ENCODE data around the gene PLXNA3.
A peak's percentile ranks its signal among the peaks of the same experiment; 100 is the strongest.

The PLXNA3 gene

DNA sequence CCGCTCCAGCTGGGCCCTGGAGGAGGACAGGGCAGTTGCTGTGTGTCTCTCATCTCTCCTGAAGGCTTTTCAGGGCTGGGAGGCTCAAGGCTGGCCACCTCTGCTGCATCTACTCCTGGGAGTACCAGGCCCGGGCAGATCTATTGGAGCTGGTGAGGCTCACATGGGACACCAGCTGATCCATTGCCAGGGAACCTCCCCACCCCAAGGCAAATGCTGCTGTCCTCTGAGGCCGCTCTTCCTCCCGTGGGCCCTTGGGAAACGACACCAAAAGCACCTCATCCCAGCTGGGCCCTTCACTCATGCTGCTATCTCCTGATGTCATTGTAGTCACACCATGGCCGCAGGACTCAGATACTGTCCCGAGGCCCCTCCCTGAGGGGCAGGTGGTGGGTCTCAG lies 24.7 kb downstream of the PLXNA3 start:
- no peak overlapping the region for H3K4me3 ChIP-seq
- H3K9me3 ChIP-seq (ENCODE audit: low read depth, low read length) = no peaks in the 10 kb centered on the region
- no peak overlapping the region for H3K9ac ChIP-seq (ENCODE audit: insufficient read length)
- H3K36me3 ChIP-seq (ENCODE audit: insufficient read depth, low read length) = peaks cover 7% of the 10 kb centered on the region; the same call in 1 of the 2 replicates
- DNase-seq (ENCODE audit: low read depth, low spot score) = no peak
- no peak overlapping the region for H3K27ac ChIP-seq
- no peak for TF ChIP-seq FOXP2 (optimal IDR thresholded peaks at IDR 0.05; ENCODE audit: control extremely low read depth, extremely low read length, insufficient read depth)
- TF ChIP-seq POLR2AphosphoS5 (IDR thresholded peaks at IDR 0.05; ENCODE audit: borderline replicate concordance, low read depth, low read length) = no peak
- TF ChIP-seq EZH2 (IDR thresholded peaks at IDR 0.05) = no peak

DNA sequence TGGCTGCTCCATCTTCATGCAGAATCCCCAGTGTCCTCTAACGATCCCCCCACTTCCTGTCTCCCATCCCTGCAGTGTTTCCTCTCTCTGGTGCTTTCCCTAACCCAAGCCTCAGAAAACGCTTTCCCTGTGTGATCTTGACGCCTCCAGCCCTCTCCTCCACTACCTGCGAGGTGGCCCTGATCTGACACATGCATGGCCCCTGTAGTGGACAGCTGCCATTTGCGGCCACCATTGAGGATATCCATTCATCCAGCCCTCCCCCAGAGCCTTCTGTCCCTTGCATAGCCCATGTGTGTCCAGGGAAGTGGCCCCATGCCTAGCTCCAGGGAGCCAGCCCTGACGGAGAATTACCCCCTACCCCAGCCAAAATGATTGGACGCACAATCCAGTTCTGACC lies 25.2 kb downstream of the PLXNA3 start:
- H3K9ac ChIP-seq (ENCODE audit: insufficient read length) = no peak overlapping the region
- no peak for DNase-seq (ENCODE audit: low read depth, low spot score)
- TF ChIP-seq FOXP2 (optimal IDR thresholded peaks at IDR 0.05; ENCODE audit: control extremely low read depth, extremely low read length, insufficient read depth) (no peak), EZH2 (IDR thresholded peaks at IDR 0.05) (no peak), POLR2AphosphoS5 (IDR thresholded peaks at IDR 0.05; ENCODE audit: borderline replicate concordance, low read depth, low read length) (no peak)
- H3K27ac ChIP-seq = no peak overlapping the region
- H3K36me3 ChIP-seq (ENCODE audit: insufficient read depth, low read length) = peaks cover 7% of the 10 kb centered on the region; the same call in 1 of the 2 replicates
- no peaks in the 10 kb centered on the region for H3K9me3 ChIP-seq (ENCODE audit: low read depth, low read length)
- H3K4me3 ChIP-seq = no peak overlapping the region

- Histone ChIP-seq H3K36me3 (ENCODE audit: insufficient read depth, low read length) (peaks cover 7% of the 10 kb centered on the region; the same call in 1 of the 2 replicates), H3K4me3 (no peak overlapping the region), H3K9ac (ENCODE audit: insufficient read length) (no peak overlapping the region), H3K27ac (no peak overlapping the region), H3K9me3 (ENCODE audit: low read depth, low read length) (no peaks in the 10 kb centered on the region)
- no peak for TF ChIP-seq EZH2 (IDR thresholded peaks at IDR 0.05)
- no peak for TF ChIP-seq FOXP2 (optimal IDR thresholded peaks at IDR 0.05; ENCODE audit: control extremely low read depth, extremely low read length, insufficient read depth)
- no peak for TF ChIP-seq POLR2AphosphoS5 (IDR thresholded peaks at IDR 0.05; ENCODE audit: borderline replicate concordance, low read depth, low read length)
- no peak for DNase-seq (ENCODE audit: low read depth, low spot score)
Measured at GRCh38 chrX:154484255-154485149, 26.4 kb downstream of the PLXNA3 start.

DNA sequence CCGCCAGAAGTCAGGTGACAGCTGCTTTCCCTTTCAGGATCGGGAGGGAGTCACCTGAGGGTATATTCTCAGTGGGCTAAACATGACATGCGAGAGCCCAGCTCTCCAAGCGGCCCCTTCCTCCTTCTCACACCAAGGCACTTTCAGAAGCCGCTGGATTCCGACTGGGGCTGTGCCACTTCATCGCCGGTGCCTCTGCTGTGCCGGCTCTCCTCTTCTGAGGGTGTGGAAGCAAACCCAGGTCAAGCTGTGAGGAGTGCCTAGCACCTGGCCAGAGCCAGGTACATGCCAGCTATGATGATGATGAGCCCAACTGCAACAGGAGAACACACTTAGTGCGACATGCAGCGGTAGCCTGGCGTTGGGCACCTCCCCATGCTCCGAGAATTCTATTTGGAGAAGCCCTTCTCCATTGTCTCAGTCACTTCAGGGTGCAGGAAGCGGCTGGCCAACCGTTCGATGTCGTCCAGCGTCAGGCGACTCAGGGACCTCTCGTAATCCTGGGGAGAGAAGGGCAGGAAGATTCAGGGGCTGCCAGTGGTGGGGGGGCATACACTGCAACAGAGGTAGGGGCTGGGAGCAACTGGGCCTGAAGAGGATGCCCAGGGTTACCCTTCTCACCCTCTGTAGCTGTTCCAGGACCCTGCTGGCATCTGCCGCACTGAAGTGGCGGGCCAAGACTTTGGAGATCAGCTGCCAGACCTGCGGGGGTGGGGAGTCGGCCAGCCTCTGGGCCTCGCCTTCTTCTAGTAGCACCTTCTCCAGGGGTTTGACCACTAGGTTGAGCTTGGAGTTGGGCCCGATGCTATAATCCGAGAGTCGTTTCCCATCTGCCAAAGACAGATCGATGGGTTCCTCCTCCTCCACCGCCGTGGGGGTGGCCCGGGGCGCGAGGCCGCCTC lies 27.3 kb downstream of the PLXNA3 start:
- Histone ChIP-seq H3K36me3 (ENCODE audit: insufficient read depth, low read length) (peaks cover 7% of the 10 kb centered on the region; the same call in 1 of the 2 replicates), H3K9ac (ENCODE audit: insufficient read length) (peak overlapping the region; percentile 66), H3K9me3 (ENCODE audit: low read depth, low read length) (no peaks in the 10 kb centered on the region), H3K27ac (no peak overlapping the region), H3K4me3 (peak overlapping the region; percentile 77)
- no peak for TF ChIP-seq EZH2 (IDR thresholded peaks at IDR 0.05)
- no peak for TF ChIP-seq POLR2AphosphoS5 (IDR thresholded peaks at IDR 0.05; ENCODE audit: borderline replicate concordance, low read depth, low read length)
- TF ChIP-seq FOXP2 (optimal IDR thresholded peaks at IDR 0.05; ENCODE audit: control extremely low read depth, extremely low read length, insufficient read depth) = no peak
- DNase-seq (ENCODE audit: low read depth, low spot score) = no peak

DNA sequence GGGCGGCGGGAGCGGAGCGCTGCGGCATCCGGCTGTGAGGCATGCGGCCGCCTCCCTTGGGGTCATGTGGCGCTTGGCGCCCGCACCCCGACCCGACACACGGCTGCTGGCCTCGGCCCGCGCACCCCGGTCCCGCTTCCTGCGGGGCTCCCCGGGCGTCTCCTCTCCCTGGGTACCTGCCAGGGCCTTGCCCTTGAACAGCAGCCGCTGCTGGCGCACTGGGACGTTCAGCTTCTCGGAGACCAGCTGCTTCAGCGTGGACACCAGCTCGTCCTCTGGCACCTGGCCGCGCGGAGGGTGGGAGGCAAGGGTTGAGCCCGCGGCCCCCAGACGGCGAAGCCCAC lies 27.9 kb downstream of the PLXNA3 start:
- Histone ChIP-seq H3K4me3 (peak overlapping the region; percentile 77), H3K9ac (ENCODE audit: insufficient read length) (peak overlapping the region; percentile 66), H3K9me3 (ENCODE audit: low read depth, low read length) (no peaks in the 10 kb centered on the region), H3K36me3 (ENCODE audit: insufficient read depth, low read length) (peaks cover 7% of the 10 kb centered on the region; the same call in 1 of the 2 replicates), H3K27ac (no peak overlapping the region)
- no peak for DNase-seq (ENCODE audit: low read depth, low spot score)
- no peak for TF ChIP-seq EZH2 (IDR thresholded peaks at IDR 0.05)

- Histone ChIP-seq H3K27ac (no peak within 1 kb of the TSS), H3K9ac (ENCODE audit: insufficient read length) (peak within 1 kb of the TSS; percentile 66)
Measured at GRCh38 chrX:154486396-154487207, 28.5 kb downstream of the PLXNA3 start, which contains the start of gene UBL4A. UBL4A (minus strand) TSS chrX:154486615; CDS start chrX:154486584, 31 bp downstream.

GRCh38 chrX:154487518-154488290 lies 29.6 kb downstream of the PLXNA3 start:
- no peak overlapping the region for H3K4me3 ChIP-seq
- no peaks in the 10 kb centered on the region for H3K9me3 ChIP-seq (ENCODE audit: low read depth, low read length)
- no peak overlapping the region for H3K27ac ChIP-seq
- no peak for DNase-seq (ENCODE audit: low read depth, low spot score)
- peaks cover 7% of the 10 kb centered on the region; the same call in 1 of the 2 replicates for H3K36me3 ChIP-seq (ENCODE audit: insufficient read depth, low read length)
- TF ChIP-seq EZH2 (IDR thresholded peaks at IDR 0.05) = no peak
- TF ChIP-seq FOXP2 (optimal IDR thresholded peaks at IDR 0.05; ENCODE audit: control extremely low read depth, extremely low read length, insufficient read depth) = no peak
- no peak for TF ChIP-seq POLR2AphosphoS5 (IDR thresholded peaks at IDR 0.05; ENCODE audit: borderline replicate concordance, low read depth, low read length)
- H3K9ac ChIP-seq (ENCODE audit: insufficient read length) = no peak overlapping the region

More at GRCh38 chrX:154486396-154487207, 28.5 kb downstream of the PLXNA3 start, which contains the start of gene UBL4A:
- TF ChIP-seq EZH2 (IDR thresholded peaks at IDR 0.05) = no peak
- TF ChIP-seq POLR2AphosphoS5 (IDR thresholded peaks at IDR 0.05; ENCODE audit: borderline replicate concordance, low read depth, low read length) = 0 out of 2 replicates have a peak, but pooled peaks have one; percentile 47
- peak within 1 kb of the TSS; percentile 77 for H3K4me3 ChIP-seq
- peaks cover 7% of the 10 kb centered on the region; the same call in 1 of the 2 replicates for H3K36me3 ChIP-seq (ENCODE audit: insufficient read depth, low read length)
- no peak for DNase-seq (ENCODE audit: low read depth, low spot score)
- no peaks in the 10 kb centered on the region for H3K9me3 ChIP-seq (ENCODE audit: low read depth, low read length)

Data from SK-N-MC (cell line).